ENCODE results near the gene MOB3A.

DNA sequence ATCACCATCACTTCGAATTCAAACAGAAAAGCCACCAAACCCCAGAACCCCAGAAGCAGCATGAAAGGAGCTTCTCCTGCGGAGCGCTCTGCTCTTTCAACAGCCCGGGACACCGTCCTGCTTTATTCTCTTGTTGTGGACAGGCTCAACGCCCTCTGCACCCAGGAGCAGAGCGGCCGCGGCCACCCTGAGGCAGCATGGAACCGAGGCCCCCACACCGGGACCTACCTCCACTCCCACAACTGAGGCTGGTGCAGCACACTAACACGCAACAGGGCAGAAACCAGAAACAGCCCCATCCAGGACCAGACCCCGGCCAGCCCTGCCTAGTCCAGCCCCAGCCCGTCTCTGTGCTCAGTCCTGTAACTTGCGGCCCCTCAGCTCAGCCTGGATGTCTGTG, 48.1 kb upstream of the MOB3A start:
- no peak for TF ChIP-seq TCF4 (CRISPR knock-in tag; IDR thresholded peaks at IDR 0.05; ENCODE audit: borderline replicate concordance)
- no peak for TF ChIP-seq TOX (CRISPR knock-in tag; IDR thresholded peaks at IDR 0.05; ENCODE audit: borderline replicate concordance)
- TF ChIP-seq ARNTL (CRISPR knock-in tag; IDR thresholded peaks at IDR 0.05; ENCODE audit: borderline replicate concordance, low read depth) = no peak
- TF ChIP-seq ZNF8 (CRISPR knock-in tag; IDR thresholded peaks at IDR 0.05) = no peak
- TF ChIP-seq CSDC2 (CRISPR knock-in tag; IDR thresholded peaks at IDR 0.05) = no peak
- TF ChIP-seq, protein P1, sequence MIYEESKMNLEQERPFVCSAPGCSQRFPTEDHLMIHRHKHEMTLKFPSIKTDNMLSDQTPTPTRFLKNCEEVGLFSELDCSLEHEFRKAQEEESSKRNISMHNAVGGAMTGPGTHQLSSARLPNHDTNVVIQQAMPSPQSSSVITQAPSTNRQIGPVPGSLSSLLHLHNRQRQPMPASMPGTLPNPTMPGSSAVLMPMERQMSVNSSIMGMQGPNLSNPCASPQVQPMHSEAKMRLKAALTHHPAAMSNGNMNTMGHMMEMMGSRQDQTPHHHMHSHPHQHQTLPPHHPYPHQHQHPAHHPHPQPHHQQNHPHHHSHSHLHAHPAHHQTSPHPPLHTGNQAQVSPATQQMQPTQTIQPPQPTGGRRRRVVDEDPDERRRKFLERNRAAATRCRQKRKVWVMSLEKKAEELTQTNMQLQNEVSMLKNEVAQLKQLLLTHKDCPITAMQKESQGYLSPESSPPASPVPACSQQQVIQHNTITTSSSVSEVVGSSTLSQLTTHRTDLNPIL (CRISPR knock-in tag; IDR thresholded peaks at IDR 0.05; ENCODE audit: low read depth) = no peak
- TF ChIP-seq, protein P2, sequence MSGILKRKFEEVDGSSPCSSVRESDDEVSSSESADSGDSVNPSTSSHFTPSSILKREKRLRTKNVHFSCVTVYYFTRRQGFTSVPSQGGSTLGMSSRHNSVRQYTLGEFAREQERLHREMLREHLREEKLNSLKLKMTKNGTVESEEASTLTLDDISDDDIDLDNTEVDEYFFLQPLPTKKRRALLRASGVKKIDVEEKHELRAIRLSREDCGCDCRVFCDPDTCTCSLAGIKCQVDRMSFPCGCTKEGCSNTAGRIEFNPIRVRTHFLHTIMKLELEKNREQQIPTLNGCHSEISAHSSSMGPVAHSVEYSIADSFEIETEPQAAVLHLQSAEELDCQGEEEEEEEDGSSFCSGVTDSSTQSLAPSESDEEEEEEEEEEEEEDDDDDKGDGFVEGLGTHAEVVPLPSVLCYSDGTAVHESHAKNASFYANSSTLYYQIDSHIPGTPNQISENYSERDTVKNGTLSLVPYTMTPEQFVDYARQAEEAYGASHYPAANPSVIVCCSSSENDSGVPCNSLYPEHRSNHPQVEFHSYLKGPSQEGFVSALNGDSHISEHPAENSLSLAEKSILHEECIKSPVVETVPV (CRISPR knock-in tag; IDR thresholded peaks at IDR 0.05) = no peak
- TF ChIP-seq, protein P3, sequence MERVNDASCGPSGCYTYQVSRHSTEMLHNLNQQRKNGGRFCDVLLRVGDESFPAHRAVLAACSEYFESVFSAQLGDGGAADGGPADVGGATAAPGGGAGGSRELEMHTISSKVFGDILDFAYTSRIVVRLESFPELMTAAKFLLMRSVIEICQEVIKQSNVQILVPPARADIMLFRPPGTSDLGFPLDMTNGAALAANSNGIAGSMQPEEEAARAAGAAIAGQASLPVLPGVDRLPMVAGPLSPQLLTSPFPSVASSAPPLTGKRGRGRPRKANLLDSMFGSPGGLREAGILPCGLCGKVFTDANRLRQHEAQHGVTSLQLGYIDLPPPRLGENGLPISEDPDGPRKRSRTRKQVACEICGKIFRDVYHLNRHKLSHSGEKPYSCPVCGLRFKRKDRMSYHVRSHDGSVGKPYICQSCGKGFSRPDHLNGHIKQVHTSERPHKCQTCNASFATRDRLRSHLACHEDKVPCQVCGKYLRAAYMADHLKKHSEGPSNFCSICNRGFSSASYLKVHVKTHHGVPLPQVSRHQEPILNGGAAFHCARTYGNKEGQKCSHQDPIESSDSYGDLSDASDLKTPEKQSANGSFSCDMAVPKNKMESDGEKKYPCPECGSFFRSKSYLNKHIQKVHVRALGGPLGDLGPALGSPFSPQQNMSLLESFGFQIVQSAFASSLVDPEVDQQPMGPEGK (CRISPR knock-in tag; IDR thresholded peaks at IDR 0.05; ENCODE audit: borderline replicate concordance) = no peak
- TF ChIP-seq, protein P4, sequence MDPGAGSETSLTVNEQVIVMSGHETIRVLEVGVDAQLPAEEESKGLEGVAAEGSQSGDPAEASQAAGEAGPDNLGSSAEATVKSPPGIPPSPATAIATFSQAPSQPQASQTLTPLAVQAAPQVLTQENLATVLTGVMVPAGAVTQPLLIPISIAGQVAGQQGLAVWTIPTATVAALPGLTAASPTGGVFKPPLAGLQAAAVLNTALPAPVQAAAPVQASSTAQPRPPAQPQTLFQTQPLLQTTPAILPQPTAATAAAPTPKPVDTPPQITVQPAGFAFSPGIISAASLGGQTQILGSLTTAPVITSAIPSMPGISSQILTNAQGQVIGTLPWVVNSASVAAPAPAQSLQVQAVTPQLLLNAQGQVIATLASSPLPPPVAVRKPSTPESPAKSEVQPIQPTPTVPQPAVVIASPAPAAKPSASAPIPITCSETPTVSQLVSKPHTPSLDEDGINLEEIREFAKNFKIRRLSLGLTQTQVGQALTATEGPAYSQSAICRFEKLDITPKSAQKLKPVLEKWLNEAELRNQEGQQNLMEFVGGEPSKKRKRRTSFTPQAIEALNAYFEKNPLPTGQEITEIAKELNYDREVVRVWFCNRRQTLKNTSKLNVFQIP (CRISPR knock-in tag; IDR thresholded peaks at IDR 0.05; ENCODE audit: borderline replicate concordance, low read depth) = no peak
- TF ChIP-seq ZFP30 (CRISPR knock-in tag; IDR thresholded peaks at IDR 0.05) = no peak
- no peak for TF ChIP-seq ESRRG (CRISPR knock-in tag; IDR thresholded peaks at IDR 0.05)

Data from SK-N-SH treated with all-trans-retinoic acid at 6 μM for 48 hours (cell line).